Measurements from ENCODE around the gene ANGPTL8. TPM values are rescaled to one million over a fixed set of nuclear protein-coding genes. Genes with fewer than 3 reads are reported as not detected.

The ANGPTL8 gene
- total and polyA plus RNA-seq, 2 of the 13 experiments (the other 11 are each of a cell fraction or from before 2014, with no cell fraction given): 27.3 to 243 TPM

- no peak for TF ChIP-seq ZFP62 (CRISPR knock-in tag; IDR thresholded peaks at IDR 0.05)
- peak; percentile 79; the same call in 1 of the 2 replicates for TF ChIP-seq ZNF564 (CRISPR knock-in tag; IDR thresholded peaks at IDR 0.05)
- 0 out of 2 replicates have a peak, but pooled peaks have one; percentile 37 for TF ChIP-seq ZNF17 (CRISPR knock-in tag; IDR thresholded peaks at IDR 0.05)
- TF ChIP-seq SRSF4 (IDR thresholded peaks at IDR 0.05; ENCODE audit: low read depth, low read length, poor library complexity, severe bottlenecking): no peak
- TF ChIP-seq MTA1 (CRISPR knock-in tag; IDR thresholded peaks at IDR 0.05; ENCODE audit: borderline replicate concordance): peak; percentile 98
- no peak for TF ChIP-seq ZNF382 (CRISPR knock-in tag; IDR thresholded peaks at IDR 0.05; ENCODE audit: borderline replicate concordance)
- TF ChIP-seq HMGXB3 (CRISPR knock-in tag; IDR thresholded peaks at IDR 0.05; ENCODE audit: borderline replicate concordance): peak; percentile 92
- TF ChIP-seq JUNB (CRISPR knock-in tag; IDR thresholded peaks at IDR 0.05; ENCODE audit: borderline replicate concordance): 0 out of 2 replicates have a peak, but pooled peaks have one; percentile 3
- TF ChIP-seq NFIB (CRISPR knock-in tag; IDR thresholded peaks at IDR 0.05; ENCODE audit: borderline replicate concordance): no peak
- TF ChIP-seq LRRFIP1 (CRISPR knock-in tag; conservative IDR thresholded peaks at IDR 0.05): no peak; the same call in 1 of the 2 replicates
- TF ChIP-seq ZNF768 (CRISPR knock-in tag; IDR thresholded peaks at IDR 0.05): peak; percentile 74; the same call in 1 of the 2 replicates
- peak; percentile 86; the same call in 1 of the 2 replicates for TF ChIP-seq ZNF337 (CRISPR knock-in tag; IDR thresholded peaks at IDR 0.05; ENCODE audit: borderline replicate concordance, low read depth)
- no peak for TF ChIP-seq NFYB (CRISPR knock-in tag; IDR thresholded peaks at IDR 0.05)
- TF ChIP-seq EHMT2 (IDR thresholded peaks at IDR 0.05; ENCODE audit: borderline replicate concordance, low read depth, low read length): no peak
- peak; percentile 71; the same call in 1 of the 2 replicates for TF ChIP-seq ZNF251 (CRISPR knock-in tag; IDR thresholded peaks at IDR 0.05)
- TF ChIP-seq MNT (IDR thresholded peaks at IDR 0.05): peak; percentile 43
- peak; percentile 74; the same call in 1 of the 2 replicates for TF ChIP-seq ZKSCAN8 (CRISPR knock-in tag; IDR thresholded peaks at IDR 0.05; ENCODE audit: borderline replicate concordance)
- 0 out of 2 replicates have a peak, but pooled peaks have one; percentile 29 for TF ChIP-seq GPN1 (CRISPR knock-in tag; IDR thresholded peaks at IDR 0.05; ENCODE audit: borderline replicate concordance)
- no peak for TF ChIP-seq HNRNPK (IDR thresholded peaks at IDR 0.05; ENCODE audit: low read depth, low read length, poor library complexity, severe bottlenecking)
- peak; percentile 53; the same call in 1 of the 2 replicates for TF ChIP-seq ZNF703 (CRISPR knock-in tag; IDR thresholded peaks at IDR 0.05; ENCODE audit: borderline replicate concordance)
- TF ChIP-seq KLF16 (CRISPR knock-in tag; IDR thresholded peaks at IDR 0.05): peak in 1 of 2 experiments; percentile 96; a peak in 2 of 4 replicates
Observed at GRCh38 chr19:11239377-11240000, at the start of gene ANGPTL8 (continued).

Measured in HepG2 (cell line).